ENCODE results near the gene PCDH9. TPM values are rescaled to one million over a fixed set of nuclear protein-coding genes. Genes with fewer than 3 reads are reported as not detected.

PCDH9 gene
- total RNA-seq, 1 donor from 2014 or later = 0.75 TPM

- no peak for TF ChIP-seq CTCF (IDR thresholded peaks at IDR 0.05; ENCODE audit: insufficient read depth, low read length, poor library complexity, severe bottlenecking)
- no peaks in the 10 kb centered on the region for H3K27me3 ChIP-seq (ENCODE audit: control insufficient read depth, insufficient read depth, low read length)
- H3K4me3 ChIP-seq (ENCODE audit: low read depth, low read length) = no peak overlapping the region
- H3K36me3 ChIP-seq (ENCODE audit: control insufficient read depth, insufficient read depth, low read length) = no peaks in the 10 kb centered on the region
- DNase-seq (ENCODE audit: low read depth) = no peak
Observed at GRCh38 chr13:66440938-66441337, 789.2 kb downstream of the PCDH9 start.

DNA sequence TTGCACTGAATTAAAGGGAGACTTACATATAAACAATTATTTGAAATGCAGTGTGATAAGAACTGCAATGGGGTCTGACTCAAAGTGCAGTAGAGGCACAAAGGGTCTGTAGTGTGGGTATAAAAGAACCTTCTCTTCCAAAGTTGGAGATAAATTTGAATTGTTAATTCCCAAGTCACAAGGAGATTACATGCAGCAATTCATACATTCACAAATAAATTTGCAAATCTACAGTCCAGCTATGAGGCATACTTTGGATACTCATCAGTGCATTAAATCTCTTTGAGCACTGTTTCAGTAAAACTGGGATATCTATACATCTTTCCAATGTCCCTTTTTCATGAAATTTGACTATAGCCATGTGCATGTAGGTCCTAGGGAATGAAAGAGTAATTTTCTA, 799.4 kb downstream of the PCDH9 start:
- Histone ChIP-seq H3K36me3 (ENCODE audit: control insufficient read depth, insufficient read depth, low read length) (no peaks in the 10 kb centered on the region), H3K4me3 (ENCODE audit: low read depth, low read length) (no peak overlapping the region), H3K27me3 (ENCODE audit: control insufficient read depth, insufficient read depth, low read length) (no peaks in the 10 kb centered on the region)
- DNase-seq (ENCODE audit: low read depth) = no peak
- no peak for TF ChIP-seq CTCF (IDR thresholded peaks at IDR 0.05; ENCODE audit: insufficient read depth, low read length, poor library complexity, severe bottlenecking)

GRCh38 chr13:66430269-66430668, 799.9 kb downstream of the PCDH9 start:
- Histone ChIP-seq H3K27me3 (ENCODE audit: control insufficient read depth, insufficient read depth, low read length) (no peaks in the 10 kb centered on the region), H3K4me3 (ENCODE audit: low read depth, low read length) (no peak overlapping the region), H3K36me3 (ENCODE audit: control insufficient read depth, insufficient read depth, low read length) (no peaks in the 10 kb centered on the region)
- DNase-seq (ENCODE audit: low read depth) = no peak
- TF ChIP-seq CTCF (IDR thresholded peaks at IDR 0.05; ENCODE audit: insufficient read depth, low read length, poor library complexity, severe bottlenecking) = no peak

DNA sequence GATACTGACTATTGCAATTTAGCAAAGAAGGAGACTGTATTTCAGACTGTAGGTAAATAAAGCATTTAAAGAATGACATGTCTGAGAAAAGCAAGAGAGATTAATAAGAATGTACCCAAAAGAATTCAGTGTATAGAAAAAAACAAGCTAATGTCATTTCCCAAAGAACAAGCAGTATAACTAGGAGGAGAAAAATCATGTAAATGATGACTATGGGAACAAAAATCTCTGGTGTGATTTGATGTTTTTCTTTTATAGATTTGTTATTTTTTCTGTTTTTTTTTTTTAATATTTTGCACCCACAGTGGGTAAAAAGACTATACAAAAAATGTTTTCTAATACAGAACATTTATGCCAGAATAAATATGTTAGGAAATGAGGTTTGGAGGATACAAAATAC, 801.0 kb downstream of the PCDH9 start:
- no peaks in the 10 kb centered on the region for H3K27me3 ChIP-seq (ENCODE audit: control insufficient read depth, insufficient read depth, low read length)
- H3K4me3 ChIP-seq (ENCODE audit: low read depth, low read length) = no peak overlapping the region
- TF ChIP-seq CTCF (IDR thresholded peaks at IDR 0.05; ENCODE audit: insufficient read depth, low read length, poor library complexity, severe bottlenecking) = no peak
- no peaks in the 10 kb centered on the region for H3K36me3 ChIP-seq (ENCODE audit: control insufficient read depth, insufficient read depth, low read length)
- no peak for DNase-seq (ENCODE audit: low read depth)

DNA sequence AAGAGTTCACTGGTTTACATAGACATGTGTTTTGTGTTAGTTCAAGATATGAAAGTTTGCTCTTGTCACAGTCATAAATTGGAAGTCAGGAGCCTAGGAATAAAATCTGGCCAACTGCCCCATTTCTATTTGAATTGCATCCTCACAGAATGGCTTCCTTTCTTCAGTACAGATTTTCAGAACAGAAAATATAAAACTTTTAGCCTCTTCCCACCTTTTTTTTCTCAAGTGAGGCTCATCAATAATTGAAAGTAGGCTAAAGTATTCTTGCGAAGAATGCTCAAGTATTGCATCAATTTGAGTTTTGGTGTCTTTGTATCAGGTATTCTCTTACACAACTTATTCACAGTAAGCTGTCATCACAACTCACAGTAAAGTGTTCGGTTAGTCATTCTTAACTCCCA, 802.7 kb downstream of the PCDH9 start:
- H3K4me3 ChIP-seq (ENCODE audit: low read depth, low read length) = no peak overlapping the region
- TF ChIP-seq CTCF (IDR thresholded peaks at IDR 0.05; ENCODE audit: insufficient read depth, low read length, poor library complexity, severe bottlenecking) = no peak
- no peaks in the 10 kb centered on the region for H3K27me3 ChIP-seq (ENCODE audit: control insufficient read depth, insufficient read depth, low read length)
- no peaks in the 10 kb centered on the region for H3K36me3 ChIP-seq (ENCODE audit: control insufficient read depth, insufficient read depth, low read length)
- DNase-seq (ENCODE audit: low read depth) = no peak

GRCh38 chr13:66425741-66426140, 804.4 kb downstream of the PCDH9 start:
- DNase-seq (ENCODE audit: low read depth) = no peak
- no peaks in the 10 kb centered on the region for H3K27me3 ChIP-seq (ENCODE audit: control insufficient read depth, insufficient read depth, low read length)
- TF ChIP-seq CTCF (IDR thresholded peaks at IDR 0.05; ENCODE audit: insufficient read depth, low read length, poor library complexity, severe bottlenecking) = no peak

More at GRCh38 chr13:66425741-66426140, 804.4 kb downstream of the PCDH9 start:
- Histone ChIP-seq H3K4me3 (ENCODE audit: low read depth, low read length) (no peak overlapping the region), H3K36me3 (ENCODE audit: control insufficient read depth, insufficient read depth, low read length) (no peaks in the 10 kb centered on the region)

All from kidney epithelial cell (primary cell).